SK-N-SH (cell line): Measurements from ENCODE around the gene KCNAB3.

Source experiments
- CHD2 ChIP-seq: fragments of 150-350 bp; IDR thresholded peaks from 2 replicates; pipeline ENCODE4 v1.6.1; 2018; ENCODE audit warnings: low read length; ENCODE audit not compliant: partially characterized antibody
- CTCF ChIP-seq: fragments of 200-600 bp; sonication (generic); IDR thresholded peaks from 2 replicates; pipeline ENCODE4 v1.6.1; 2017; ENCODE audit warnings: antibody characterized with exemption, mild to moderate bottlenecking, moderate library complexity
- FOXJ3 ChIP-seq: sonication (generic); formaldehyde crosslinking; IDR thresholded peaks from 2 replicates; pipeline ENCODE4 v1.5.1; 2020; ENCODE audit warnings: mild to moderate bottlenecking, missing genetic modification reagents
- GABPA ChIP-seq: IDR thresholded peaks from 2 replicates; pipeline ENCODE4 v1.4.0; 2012; ENCODE audit warnings: low read depth, mild to moderate bottlenecking
- POLR2AphosphoS5 ChIP-seq: IDR thresholded peaks from 2 replicates; pipeline ENCODE4 v1.6.1; 2012; ENCODE audit warnings: low read depth, low read length
- REST ChIP-seq: IDR thresholded peaks from 2 replicates; pipeline ENCODE4 v1.6.1; 2012; ENCODE audit warnings: mild to moderate bottlenecking, low read depth, low read length, moderate library complexity
- USF2 ChIP-seq: fragments of 150-350 bp; IDR thresholded peaks from 2 replicates; pipeline ENCODE4 v1.6.1; 2017; ENCODE audit warnings: antibody characterized with exemption, low read length, low read depth, borderline replicate concordance

DNA sequence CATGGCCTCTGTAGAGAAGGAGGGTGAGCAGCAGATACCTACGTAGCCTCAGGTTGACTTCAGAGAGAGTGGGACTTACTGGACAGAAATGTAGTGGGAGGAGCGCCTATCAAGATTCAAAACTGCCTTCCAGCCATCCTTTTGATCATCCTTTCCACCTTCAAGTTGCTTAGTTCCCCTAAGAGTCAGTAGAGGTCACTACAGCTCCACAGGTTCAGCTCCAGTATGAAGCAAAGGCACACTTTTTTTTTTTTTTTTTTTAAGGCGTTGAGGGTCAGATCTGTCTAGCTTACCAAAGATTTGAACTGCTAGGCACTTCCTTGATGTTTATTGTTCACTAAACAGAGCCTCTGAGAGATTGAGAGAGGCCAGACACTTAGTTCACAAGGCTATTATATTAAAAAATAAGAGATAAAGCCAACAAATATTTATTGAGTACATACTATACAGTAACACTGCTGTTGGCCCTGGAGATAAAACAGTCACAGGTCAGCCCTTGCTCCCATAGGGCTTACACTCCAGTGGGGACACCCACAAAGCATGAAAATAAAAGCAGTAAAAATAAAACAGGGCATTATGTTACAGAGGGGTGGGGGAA is 16.6 kb downstream of the KCNAB3 start:
- TF ChIP-seq CTCF: peak; percentile 85
- no peak for TF ChIP-seq CHD2
- no peak for TF ChIP-seq POLR2AphosphoS5
- no peak for TF ChIP-seq GABPA
- no peak for TF ChIP-seq USF2
- TF ChIP-seq FOXJ3 (CRISPR knock-in tag): no peak
- TF ChIP-seq REST: no peak
